Measurements from ENCODE around the gene PDP2.

DNA sequence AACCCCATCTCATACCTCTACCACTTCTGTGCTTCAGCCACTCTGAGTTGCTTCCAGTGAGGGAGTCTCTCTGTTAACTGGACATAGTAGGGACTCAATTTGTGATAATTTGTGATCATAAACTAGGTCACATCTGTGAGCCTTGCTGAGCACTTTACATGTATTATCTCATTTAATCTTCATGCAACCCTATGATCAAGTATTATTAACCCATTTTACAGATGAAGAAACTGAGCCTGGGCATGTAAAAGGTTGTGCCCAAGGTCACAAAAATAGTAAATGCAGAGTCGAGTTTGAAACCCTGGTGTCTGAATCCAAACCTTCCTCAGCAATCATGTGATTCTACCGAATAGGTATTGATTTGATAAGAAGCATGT, 18.6 kb downstream of the PDP2 start:
- TF ChIP-seq CTCF (IDR thresholded peaks at IDR 0.05; ENCODE audit: low read depth, low read length), result no peak
- no peak for TF ChIP-seq EZH2phosphoT487 (IDR thresholded peaks at IDR 0.05; ENCODE audit: low read depth)
